ENCODE measurements around the gene VEPH1. TPM values are rescaled to one million over a fixed set of nuclear protein-coding genes. Genes with fewer than 3 reads are reported as not detected.

The VEPH1 gene
- total RNA-seq, 6 experiments from 2014 or later = 0.51 to 1.4 (median 0.93) TPM

DNA sequence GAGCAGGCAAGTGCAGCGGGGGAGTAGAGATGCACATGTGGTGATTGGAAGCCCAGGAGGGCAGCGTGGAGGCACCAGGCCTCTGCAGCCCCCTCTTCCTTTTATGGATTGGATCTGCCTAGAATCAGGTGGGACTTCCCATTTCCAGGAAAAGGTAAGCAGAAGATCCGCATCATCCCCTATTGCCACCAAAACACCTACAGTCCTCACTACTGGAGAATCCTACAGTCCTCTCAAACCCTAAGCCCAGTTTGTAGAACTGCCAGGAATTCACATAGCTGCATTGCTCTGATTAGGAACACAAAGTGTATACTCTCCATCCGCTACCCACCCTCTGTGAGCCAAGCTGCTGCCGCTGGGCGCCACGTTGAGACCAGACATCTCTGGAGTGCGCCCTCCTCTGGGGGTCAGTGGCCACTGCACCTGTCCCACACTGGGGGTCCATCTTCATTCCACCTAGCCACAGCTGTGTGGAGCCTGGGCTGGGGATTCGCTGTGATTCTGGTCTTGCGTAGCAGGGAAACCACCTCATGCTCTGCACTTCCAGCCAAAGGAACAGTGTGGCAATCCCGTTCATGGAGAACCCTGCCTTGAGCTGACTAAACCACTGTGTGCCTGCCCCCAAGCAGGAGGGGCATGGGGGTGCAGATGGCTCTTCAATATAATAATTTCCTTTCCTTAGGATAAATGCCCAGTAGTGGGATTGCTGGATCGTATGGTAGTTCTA is 155.5 kb downstream of the VEPH1 start:
- WGBS (ENCODE audit: insufficient coverage, low coverage, low lambda C conversion rate, missing lambda C conversion rate) = 58% methylated on average over 3 of the region's 12 CpGs
- Histone ChIP-seq H3K27me3 (no peaks in the 10 kb centered on the region), H3K4me1 (no peaks in the 10 kb centered on the region), H3K4me3 (no peak overlapping the region), H3K9me3 (no peaks in the 10 kb centered on the region), H3K36me3 (no peaks in the 10 kb centered on the region), H3K27ac (no peak overlapping the region)
- TF ChIP-seq, protein P1, sequence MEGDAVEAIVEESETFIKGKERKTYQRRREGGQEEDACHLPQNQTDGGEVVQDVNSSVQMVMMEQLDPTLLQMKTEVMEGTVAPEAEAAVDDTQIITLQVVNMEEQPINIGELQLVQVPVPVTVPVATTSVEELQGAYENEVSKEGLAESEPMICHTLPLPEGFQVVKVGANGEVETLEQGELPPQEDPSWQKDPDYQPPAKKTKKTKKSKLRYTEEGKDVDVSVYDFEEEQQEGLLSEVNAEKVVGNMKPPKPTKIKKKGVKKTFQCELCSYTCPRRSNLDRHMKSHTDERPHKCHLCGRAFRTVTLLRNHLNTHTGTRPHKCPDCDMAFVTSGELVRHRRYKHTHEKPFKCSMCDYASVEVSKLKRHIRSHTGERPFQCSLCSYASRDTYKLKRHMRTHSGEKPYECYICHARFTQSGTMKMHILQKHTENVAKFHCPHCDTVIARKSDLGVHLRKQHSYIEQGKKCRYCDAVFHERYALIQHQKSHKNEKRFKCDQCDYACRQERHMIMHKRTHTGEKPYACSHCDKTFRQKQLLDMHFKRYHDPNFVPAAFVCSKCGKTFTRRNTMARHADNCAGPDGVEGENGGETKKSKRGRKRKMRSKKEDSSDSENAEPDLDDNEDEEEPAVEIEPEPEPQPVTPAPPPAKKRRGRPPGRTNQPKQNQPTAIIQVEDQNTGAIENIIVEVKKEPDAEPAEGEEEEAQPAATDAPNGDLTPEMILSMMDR (IDR thresholded peaks at IDR 0.05) = no peak
- TF ChIP-seq POLR2A (IDR thresholded peaks at IDR 0.05) = no peak
- DNase-seq (no peak), ATAC-seq (no peak)
- intact Hi-C loops (cut with DNase I) = no loop called here

DNA sequence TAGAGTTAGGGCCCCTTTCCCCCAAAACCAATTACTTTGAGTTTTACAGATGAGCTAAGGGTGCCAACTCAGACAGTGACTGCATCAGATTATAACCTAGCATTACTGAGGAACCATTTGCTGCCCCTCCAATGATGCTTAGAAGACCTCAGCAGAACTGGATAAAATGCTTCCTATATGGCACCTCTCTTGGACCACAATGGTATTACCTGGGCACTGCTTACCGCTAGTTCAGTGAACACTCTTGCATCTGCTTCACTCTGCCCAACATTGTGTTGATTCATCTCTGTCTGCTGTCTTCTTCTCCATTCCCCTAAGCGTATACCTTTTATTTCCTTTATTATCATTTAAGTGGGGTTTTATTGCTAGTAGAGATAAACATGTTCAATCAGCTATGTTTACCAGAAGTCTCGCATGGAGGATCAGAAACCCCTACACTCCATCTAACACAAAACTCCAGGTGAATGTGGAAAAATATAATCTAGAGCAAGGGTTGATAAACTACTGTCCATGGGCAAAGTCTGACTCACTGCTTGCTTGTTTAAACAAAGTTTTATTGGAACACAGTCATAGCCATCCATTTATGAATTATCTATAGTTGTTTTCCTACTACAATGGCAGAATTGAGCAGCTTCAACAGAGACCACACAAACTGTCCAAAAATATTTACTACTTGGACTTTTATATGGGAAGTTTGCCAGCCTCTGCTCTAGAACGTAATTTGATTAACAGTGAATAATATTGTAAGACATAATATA is 166.8 kb downstream of the VEPH1 start:
- 81% methylated on average over 4 of the region's 4 CpGs for WGBS (ENCODE audit: insufficient coverage, low coverage, low lambda C conversion rate, missing lambda C conversion rate)
- Histone ChIP-seq H3K9me3 (no peaks in the 10 kb centered on the region), H3K4me3 (no peak overlapping the region), H3K27me3 (no peaks in the 10 kb centered on the region), H3K4me1 (no peaks in the 10 kb centered on the region), H3K27ac (no peak overlapping the region), H3K36me3 (no peaks in the 10 kb centered on the region)
- no peak for TF ChIP-seq POLR2A (IDR thresholded peaks at IDR 0.05)
- TF ChIP-seq, protein P1 (IDR thresholded peaks at IDR 0.05) = no peak
- ATAC-seq (no peak), DNase-seq (no peak)
- intact Hi-C loops (cut with DNase I) = no loop called here

DNA sequence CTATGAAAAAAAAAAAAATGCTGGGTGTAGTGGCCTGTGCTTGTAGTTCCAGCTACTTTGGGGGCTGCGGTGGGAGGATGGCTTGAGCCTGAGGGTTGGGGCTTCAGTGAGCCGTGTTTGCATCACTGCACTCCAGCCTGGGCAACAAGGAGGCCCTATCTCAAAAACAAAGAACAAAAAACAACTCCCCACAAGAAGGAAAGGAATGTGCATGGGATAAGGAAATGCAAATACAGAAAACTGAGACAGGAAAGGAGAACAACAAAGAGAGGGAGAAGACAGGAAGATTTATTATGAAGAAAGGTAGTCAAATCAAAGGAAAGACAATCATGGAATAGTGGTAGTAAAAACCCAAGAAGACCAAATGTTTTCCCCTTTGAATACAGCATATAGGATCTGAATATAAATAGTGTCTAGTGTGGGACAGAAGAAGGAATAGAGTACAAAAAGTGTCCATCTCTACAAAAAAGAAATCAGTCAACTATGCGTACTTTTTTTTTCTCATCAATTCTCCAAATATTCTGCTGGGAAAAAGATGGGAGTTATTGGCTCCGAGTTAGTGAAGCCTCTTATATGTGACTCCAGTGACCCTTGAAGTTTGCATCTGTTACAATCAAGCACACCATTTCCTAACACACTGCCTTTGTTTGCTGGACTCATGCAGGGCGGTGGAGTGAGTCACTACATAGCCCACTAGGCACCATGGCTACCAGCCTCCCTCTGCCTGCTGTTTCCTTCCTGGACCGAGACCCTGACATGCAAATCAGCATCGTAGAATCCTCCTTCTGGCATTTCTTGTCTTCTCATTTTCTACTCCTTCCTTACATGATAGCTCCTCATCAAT is 167.8 kb downstream of the VEPH1 start:
- no peaks in the 10 kb centered on the region for H3K36me3 ChIP-seq
- no peak for TF ChIP-seq POLR2A (IDR thresholded peaks at IDR 0.05)
- TF ChIP-seq, protein P1 (IDR thresholded peaks at IDR 0.05) = no peak
- H3K27me3 ChIP-seq = no peaks in the 10 kb centered on the region
- H3K4me1 ChIP-seq = no peaks in the 10 kb centered on the region
- intact Hi-C loops (cut with DNase I) = no loop called here
- DNase-seq (no peak), ATAC-seq (no peak)
- H3K4me3 ChIP-seq = no peak overlapping the region
- 51% methylated on average over 6 of the region's 7 CpGs for WGBS (ENCODE audit: insufficient coverage, low coverage, low lambda C conversion rate, missing lambda C conversion rate)
- no peak overlapping the region for H3K27ac ChIP-seq
- H3K9me3 ChIP-seq = no peaks in the 10 kb centered on the region

DNA sequence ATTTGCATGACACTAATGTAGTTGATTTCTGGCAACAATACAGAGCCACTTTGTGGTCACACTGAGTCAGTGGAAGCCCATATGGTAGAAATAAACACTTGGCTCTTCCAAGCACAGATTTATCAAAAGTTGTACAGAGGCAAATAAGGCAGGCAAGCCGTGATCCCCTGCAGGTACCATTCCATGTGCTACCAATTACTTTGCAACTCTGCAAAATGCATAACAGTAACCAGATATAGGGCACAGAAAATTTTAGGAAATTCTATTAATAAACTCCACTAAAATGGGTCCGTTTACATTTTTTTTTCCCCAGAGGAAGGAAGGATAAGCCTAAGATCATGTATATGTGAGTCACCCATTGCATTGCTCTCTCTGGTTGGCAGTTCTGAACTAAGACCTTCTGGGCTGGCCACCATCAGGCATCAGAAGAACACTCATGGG is 169.6 kb downstream of the VEPH1 start:
- ATAC-seq = no peak
- DNase-seq = no peak
- TF ChIP-seq, protein P1 (IDR thresholded peaks at IDR 0.05) = no peak
- no peak for TF ChIP-seq POLR2A (IDR thresholded peaks at IDR 0.05)
- Histone ChIP-seq H3K27ac (no peak overlapping the region), H3K4me1 (no peaks in the 10 kb centered on the region), H3K9me3 (no peaks in the 10 kb centered on the region), H3K4me3 (no peak overlapping the region), H3K27me3 (no peaks in the 10 kb centered on the region), H3K36me3 (no peaks in the 10 kb centered on the region)
- intact Hi-C loops (cut with DNase I) = no loop called here
- 30% methylated on average over 2 of the region's 2 CpGs for WGBS (ENCODE audit: insufficient coverage, low coverage, low lambda C conversion rate, missing lambda C conversion rate)
